Measurements from ENCODE around the gene NENF.
"Not testable (repeated sequence)": the region's sequence is repeated elsewhere in the genome, so short reads cannot be mapped to it uniquely, and the experiment has no call there.

The NENF gene

DNA sequence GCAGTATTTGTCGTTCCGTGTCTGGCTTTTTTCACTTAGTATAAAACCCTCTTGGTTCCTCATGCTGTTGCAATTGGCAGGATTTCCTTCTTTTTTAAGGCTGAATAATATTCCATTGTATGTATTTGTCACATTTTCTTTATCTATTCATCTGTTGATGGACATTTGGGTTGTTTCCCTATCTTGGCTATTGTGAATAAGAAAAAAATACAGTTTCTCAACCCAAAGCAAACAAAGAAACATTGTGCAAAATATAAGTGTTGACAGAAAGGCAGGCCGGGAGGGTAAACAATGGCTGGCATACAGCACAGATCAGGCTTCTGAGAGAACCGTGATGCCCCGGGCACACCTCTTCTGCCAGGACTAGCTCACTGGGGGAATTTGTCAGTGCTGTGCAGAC, 26.9 kb downstream of the NENF start:
- no peak for DNase-seq (ENCODE audit: low read depth in 2 of 2)

DNA sequence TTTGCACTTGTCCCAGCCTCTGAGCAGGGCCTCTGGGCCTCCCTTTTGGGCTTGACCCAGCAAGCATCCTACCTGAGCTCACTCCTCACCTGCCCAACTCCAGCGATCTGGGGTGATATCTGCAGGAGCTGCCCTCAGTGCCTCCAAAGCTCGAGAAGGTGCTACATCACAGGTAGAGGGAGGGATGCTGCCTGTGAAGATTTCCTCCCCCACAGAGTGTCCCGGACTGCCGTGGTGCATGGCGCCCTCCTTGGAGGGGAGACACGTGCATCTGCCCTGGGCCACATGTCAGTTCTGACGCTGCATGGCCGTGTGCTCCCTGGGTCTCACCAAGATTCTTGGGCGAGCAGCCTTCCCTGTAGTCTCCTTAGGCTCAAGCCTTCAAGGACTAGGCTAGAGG, 27.7 kb downstream of the NENF start:
- DNase-seq (ENCODE audit: low read depth in 2 of 2) = no peak

DNA sequence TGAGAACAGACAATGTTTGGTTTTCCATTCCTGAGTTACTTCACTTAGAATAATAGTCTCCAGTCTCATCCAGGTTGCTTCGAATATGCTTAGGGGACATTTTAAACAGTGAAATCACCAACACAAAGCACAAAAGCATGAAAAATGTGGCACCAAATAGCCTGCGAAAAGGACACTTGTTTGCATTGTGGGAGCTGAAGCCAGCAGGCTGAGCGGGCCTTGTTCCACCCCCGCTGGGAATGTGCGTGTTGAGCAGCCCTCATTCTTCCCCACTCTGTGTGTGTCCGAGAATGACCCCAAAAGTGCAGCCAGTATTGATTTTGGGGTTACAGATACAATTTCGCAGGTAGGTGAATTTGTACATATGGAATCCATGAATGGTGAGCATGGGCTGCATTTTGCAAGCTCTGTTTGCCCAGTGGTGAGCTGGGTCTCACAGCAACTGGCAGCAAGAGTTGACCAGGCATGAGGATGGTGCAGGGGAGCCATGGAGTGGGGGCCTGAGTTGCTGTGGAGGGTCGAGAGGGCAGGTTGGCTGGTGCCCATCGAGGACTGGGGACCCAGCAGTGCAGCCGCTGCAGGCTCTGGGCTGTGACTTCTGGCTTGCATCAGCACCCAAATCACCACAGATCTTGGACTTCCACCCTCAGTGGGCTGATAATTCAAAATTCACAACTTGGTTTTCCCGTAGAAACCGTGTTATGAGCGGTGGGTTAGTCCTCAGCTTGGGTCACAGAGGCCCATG, 29.4 kb downstream of the NENF start:
- no peak for DNase-seq (ENCODE audit: low read depth in 2 of 2)

DNA sequence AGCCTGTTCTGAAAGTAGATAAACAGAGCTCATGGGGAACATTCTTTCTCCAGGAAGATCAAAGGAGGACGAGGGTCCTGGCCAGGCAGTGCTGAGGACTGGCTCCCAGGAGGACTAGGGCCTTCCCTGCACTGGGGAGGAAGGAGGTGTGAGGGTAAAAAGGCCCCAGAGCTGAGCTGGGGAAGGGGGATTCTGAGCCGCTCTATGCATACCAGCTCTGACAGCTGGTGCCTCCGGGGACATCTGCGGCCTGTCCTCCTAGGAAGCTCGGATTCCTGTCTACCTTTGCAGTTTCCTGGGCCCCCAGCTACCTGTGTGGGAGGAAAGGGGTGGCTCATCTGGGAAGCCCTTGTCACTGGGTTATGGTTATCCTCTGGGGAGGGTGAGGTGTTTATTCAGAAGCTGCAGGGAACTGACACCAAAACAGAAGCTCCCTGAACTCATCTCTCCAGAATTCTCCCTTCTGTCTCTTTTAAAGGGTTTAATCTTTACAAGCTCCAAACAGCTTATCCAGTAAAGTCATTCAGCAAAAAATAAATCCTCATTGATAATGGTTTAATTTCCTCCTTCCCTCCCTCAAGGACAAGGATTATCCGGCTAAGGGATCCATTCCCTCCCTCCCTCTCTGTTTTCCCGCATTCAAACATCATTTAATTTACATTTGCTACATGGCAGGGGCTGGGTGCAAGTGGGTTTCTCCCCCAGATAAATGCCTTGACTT, 31.0 kb downstream of the NENF start:
- DNase-seq (ENCODE audit: low read depth in 2 of 2) = no peak

DNA sequence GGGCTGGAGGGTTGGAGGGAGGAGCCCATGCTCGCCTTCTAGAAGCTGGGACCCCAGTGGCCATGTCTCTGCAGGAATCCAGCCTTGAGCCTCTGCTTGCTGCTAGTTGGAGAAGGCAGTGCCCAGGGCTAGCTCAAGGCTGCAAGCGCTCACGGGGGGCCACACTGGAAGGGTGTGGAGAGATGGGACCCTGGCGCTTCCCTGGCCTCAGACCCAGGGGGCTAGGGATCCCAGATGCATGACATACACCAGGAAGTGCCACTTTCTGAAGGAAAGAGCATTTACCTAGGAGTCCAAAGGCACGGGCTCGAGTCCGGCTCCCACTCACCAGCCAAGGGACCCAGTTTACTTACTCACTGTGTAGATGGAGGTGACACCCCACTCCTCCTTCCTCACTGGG, 32.6 kb downstream of the NENF start:
- no peak for DNase-seq (ENCODE audit: low read depth in 2 of 2)

DNA sequence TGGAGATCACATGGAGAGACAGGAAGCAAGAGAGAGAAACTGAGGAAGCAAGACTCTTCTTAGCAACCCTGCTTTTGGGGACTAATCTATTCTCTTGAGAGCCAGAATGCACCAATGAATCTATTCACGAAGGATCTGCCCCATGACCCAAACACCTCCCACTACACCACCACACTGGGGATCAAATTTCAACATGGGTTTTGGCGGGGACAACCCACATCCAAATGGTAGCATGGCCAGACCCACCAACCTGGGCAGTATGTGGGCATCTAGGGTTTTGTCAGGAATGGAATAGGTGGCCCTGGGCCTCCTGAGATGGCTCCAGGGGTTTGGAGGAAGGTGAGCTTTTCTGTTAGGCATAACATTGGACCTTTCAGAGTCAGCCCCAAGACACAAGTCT, 33.7 kb downstream of the NENF start:
- DNase-seq (ENCODE audit: low read depth in 2 of 2) = no peak

DNA sequence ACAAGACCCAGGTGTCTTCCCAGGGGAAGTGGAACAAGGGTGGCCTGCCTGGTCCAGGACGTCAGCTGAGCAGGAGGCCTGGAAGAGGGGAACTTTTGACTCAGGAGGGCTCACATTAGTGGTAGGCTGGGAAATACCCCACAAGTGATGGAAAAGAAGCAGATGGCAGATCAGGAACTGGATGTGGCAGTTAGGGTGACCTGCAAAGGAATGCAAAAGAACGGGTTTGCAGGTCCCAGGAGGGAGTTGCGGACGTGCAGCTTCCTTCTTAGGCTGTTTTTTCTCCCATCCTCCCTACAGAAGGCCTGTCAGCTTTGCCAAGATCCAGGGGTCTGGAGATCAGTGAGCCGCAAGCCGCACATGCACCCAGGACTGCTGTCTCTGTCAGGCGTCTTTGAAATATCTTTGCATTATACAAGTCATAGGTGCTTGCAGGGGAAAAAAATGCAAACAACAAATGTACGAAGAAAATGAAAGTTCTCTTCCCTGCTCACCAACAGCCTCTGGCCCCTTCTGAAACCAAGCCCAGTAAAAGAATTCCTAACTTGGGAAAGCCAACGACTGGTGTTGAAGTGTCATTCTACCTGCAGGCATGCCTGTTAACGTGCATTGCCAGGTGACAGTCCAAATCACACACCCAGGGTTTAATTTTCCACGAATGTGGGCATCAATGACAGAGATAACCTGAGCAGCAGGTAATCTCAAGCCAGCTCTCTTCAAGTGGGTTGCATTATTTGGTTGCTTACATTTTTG, 34.4 kb downstream of the NENF start:
- DNase-seq (ENCODE audit: low read depth in 2 of 2) = no peak

DNA sequence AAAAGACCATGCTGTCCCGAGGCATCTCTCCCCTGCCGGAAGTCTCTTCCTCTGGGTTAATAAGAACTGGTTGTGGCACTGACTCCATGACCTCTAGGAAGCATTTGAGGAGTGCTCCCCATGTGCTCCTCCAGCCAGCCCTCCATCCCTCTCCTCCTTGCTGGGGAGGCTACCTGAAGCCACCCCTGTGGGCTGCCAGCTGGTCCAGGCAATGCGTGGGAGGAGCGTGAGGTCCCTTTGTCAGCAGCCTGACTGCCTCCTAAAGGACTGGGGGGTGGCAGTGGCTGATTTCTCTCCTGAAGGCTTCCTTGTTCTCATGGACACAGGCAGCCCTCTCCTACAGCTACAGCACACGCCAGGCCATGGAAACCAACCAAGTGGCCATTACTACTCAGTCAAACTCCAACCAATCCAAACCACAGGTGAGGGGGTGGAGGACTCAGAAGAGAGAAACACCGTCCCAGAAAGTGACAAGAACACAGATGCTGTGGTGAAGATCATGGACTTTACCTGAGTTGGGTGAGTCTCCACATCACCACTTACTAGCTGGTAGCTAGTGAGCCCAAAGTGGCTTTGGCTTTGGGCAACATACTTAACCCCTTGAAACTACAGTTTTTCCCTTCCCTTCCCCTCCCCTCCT, 35.2 kb downstream of the NENF start:
- no peak for DNase-seq (ENCODE audit: low read depth in 2 of 2)

DNA sequence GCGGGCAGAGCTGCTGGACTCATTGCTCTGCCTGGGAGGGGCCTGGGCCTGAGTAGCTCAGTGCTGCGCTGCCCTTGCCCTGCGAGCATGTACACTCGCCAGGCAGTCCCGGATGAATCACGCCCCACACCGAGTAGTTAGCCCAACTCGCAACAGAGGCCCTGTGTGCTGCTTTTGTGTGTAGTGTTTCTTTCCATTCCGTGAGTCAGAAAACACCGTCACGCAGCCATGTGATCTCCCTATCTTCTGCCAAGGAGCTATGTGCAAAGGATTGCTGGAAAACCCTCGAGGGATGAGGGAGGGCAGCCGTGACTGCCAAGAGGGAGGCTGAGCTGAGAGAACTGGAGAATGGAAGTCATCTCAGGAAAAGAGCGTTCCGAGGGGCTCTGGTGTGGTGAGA, 37.3 kb downstream of the NENF start:
- DNase-seq (ENCODE audit: low read depth in 2 of 2) = no peak

DNA sequence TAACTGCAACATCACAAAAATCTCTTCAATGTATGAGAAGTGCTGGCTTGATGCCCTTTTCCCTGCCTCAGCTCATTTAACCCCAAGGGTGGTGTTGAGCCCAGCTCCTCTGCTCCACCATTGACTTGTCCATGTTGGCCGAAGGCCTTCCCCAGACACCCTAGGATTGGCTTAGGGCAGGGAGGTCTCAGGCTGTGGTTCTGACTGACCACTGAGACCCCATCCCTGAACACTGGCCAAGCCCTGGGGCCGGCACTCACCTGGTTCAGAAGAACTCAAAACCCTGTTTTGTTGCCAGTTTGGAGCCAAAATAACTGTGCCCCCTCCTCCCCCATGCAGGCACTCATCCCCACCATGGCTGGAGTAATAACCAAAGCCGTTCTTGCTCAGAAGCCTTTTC, 38.6 kb downstream of the NENF start:
- no peak for DNase-seq (ENCODE audit: low read depth in 2 of 2)

DNA sequence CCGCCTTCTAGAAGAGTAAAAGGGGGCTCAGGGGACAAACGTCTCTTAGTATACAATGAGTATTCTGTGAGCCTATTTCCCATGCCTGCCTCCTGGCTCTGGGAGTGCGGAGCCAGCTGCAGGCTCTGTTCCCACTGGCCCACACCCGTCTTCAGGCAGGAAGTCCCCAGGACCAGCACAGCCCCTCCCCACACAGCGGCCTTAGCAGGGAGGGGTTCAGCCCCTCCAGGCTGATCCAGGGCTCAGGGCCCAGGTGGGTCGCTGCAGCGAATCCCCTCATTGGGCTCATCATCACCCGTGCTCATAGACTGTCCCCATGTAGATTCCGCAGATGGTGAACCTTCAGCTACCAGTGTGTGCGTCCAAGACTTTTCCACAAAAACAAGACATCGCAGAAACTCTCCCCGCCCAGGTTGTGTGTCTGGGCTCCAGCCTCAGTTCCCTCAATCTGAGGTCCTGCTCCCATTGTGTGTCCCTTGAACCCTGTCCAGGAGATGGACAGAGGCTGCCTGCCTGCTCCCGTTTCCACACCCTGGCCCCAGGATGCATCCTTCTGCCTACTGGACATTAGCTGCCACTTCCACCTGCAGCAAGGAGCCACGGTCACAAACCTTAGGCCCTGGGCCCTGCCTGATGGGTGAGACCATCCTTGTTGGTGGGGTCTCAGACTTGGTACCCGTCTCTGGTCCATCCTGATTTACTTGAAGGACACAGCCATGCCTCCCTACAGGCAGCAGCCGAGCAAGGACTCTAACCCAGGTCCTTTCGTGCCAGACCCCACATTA, 39.4 kb downstream of the NENF start:
- DNase-seq (ENCODE audit: low read depth in 2 of 2) = no peak

DNA sequence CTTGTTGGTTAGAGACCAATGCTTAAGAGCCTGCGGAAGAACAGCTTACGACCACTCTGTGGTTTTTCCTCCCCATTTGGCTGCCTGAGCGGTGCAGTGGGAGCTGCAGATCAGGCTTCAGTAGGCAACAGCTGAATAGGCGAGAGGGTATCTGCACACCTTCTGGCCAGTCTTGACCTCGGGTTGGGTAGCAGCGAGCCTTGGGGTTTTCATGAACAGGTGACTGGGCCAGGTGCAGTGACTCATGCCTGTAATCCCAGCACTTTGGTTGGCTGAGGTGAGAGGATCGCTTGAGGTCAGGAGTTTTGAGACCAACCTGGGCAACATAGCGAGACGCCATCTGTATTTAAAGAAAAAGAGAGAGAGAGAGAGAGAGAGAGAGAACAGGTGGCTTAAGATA, 41.0 kb downstream of the NENF start:
- DNase-seq (ENCODE audit: low read depth in 2 of 2) = no peak

DNA sequence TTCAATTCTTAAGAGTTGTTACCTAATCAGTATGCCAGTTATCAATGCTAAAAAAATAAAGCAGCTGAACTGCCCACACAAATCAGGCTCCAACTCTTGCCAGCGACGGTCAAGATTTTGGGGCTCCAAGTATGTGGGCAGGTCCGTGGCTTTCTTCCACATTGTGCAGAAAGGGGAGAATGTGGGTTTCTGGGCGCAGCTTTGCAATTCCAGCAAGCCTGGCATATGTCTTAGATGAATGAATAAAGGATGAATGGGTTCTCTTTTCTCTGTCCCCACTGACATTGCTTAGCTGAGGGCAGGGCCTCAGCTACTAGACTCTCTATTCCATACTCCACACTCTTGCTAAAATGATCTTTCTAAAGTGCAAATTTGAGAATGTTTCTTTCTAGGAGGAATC, 42.4 kb downstream of the NENF start:
- no peak for DNase-seq (ENCODE audit: low read depth in 2 of 2)

DNA sequence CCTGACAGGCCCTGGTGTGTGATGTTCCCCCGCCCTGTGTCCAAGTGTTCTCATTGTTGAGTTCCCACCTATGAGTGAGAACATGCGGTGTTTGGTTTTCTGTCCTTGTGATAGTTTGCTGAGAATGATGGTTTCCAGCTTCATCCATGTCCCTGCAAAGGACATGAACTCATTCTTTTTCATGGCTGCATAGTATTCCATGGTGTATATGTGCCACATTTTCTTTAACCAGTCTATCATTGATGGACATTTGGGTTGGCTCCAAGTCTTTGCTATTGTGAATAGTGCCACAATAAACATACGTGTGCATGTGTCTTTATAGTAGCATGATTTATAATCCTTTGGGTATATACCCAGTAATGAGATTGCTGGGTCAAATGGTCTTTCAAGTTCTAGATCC, 43.1 kb downstream of the NENF start:
- not testable (repeated sequence) for DNase-seq (ENCODE audit: low read depth in 2 of 2)

DNA sequence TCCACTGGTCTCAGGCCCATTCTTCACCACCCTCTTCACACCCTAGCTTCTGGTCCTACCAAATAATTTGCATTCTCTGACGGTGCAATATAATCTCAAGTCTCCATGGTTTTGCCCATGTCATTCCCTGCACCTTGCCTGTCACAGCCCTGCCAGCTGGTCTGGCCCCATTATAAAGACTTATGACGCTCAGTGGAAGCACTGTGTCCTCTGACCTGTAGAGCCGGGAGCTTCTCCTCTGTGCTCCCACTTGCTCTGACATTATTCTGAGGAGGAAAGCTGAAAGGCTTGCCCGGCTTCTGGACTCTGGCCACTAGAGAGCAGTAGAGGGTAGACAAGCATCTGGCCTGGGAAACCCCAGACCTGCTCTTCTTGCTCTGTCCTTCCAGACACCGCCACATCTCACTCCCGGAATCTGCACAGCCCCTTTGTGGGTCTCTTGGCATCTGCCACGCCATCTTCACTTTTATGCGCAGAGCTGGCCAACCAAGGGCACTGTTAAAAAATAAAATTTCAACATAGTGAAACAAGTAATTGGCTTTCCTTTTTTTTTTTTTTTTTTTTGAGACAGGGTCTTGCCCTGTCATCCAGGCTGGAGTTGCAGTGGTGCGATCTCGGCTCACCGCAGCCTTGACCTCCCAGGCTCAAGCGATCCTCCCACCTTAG, 44.4 kb downstream of the NENF start:
- peak; percentile 61 to 67 for DNase-seq (ENCODE audit: low read depth in 2 of 2)

DNA sequence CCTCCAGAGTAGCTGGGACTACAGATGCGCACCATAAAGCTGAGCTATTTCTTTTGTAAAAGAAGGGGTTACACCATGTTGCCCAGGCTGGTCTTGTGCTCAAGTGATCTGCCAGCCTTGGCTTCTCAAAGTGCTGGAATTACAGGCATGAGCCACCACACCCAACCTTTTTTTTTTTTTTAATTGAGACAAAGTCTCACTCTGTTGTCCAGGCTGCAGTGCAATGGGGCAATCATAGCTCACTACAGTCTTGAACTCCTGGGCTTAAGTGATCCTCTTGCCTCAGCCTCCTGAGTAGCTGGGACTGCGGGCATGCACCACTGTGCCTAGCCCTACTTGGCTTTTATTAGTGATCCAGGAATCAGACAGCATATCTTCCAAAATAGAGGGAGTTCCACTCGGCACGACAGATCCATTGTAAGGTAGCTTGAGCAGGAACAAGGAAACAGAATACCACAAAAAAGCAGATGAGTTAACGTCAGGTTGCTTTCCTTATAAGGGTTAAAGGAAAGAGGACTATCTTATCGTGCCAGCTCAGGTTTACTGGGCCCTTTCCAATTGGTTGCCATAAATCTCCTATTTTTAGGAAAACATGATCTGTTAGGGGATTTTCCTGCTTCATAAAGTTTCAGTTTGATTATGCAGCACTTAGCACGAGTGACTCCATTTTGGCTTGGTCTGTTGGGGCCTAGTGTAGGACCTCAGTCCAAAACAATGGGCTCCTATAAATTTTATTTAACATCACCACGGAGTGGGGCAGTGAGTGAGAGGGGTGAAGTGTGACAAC, 45.2 kb downstream of the NENF start:
- DNase-seq (ENCODE audit: low read depth in 2 of 2) = no peak

DNA sequence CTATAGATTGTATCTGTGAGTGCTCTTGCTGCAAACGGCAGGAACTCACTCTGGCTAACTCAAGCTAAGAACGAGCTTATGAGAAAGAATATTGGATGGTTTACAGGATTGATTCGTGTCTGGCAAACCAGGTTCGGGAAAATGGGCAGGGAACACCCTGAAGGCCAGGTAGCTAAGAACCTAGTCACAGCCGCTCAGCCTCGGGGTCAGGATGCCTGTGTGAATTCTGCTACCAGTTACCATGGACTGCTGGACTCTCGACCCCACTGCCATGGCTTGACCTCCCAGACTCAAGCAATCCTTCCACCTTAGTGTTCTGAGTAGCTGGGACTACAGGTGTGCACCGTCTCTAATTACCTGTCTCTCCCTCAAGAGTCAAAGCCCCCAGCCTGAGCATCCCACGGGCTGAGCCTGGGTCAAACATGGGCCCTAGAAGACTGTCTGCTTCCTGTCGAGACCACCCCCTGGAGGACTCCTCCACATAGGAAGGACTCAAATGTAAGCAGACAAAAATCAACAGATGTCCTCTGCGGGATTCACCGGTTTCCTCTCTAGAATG, 45.8 kb downstream of the NENF start:
- DNase-seq (ENCODE audit: low read depth in 2 of 2) = no peak

DNA sequence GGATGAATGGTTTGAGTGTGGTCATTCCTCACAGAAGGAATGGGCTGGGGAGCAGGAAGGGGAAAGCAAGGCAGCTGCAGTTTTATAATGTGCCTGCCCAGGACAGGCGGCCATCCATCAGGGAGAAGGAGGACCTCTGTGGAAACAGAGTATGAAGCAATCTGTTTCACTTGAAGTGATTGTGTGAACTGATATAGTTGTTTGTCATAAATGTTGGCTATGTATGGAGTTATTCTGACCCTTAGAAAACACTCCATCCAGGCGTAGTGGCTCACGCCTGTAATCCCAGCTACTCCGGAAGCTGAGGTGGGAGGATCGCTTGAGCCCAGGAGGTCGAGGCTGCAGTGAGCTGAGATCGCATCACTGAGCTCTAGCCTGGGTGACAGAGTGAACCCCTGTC, 46.5 kb downstream of the NENF start:
- DNase-seq (ENCODE audit: low read depth in 2 of 2) = no peak

DNA sequence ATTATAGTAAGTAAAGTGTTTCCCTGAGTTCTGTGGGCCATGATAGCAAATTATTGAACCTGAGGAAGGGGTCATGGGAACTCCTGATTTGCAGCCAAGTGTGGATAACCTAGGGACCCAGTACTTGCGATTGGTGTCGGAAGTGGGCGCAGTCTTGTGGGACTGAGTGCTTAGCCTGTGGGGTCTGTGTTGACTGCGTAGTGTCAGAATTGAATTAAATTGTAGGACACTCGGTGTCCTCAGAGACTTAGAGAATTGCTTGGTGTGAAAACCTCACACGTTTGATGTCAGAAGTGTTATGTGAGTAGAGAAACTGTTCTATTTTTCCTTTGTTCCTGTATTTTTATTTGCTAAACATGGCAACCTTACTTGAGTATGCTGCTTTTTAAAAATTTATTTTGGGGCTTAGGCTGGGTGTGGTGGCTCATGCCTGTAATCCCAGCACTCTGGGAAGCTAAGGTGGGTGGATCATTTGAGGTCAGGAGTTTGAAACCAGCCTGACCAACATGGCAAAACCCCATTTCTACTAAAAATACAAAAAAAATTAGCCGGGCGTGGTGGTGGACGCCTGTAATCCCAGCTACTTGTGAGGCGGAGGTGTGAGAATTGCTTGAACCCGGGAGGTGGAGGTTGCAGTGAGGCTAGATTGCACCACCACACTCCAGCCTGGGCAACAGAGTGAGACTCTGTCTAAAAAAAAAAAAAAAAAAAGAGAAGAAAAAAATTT, 48.2 kb downstream of the NENF start:
- not testable (repeated sequence) for DNase-seq (ENCODE audit: low read depth in 2 of 2)

Measured in stimulated activated CD4-positive, alpha-beta T cell treated with anti-CD3 and anti-CD28 coated beads, Interleukin-12 subunit alpha, Interleukin-12 subunit beta, amount 100 ng/mL, for 24 hours (primary cell).